ENCODE data around the gene MRPS30.

MRPS30 gene

DNA sequence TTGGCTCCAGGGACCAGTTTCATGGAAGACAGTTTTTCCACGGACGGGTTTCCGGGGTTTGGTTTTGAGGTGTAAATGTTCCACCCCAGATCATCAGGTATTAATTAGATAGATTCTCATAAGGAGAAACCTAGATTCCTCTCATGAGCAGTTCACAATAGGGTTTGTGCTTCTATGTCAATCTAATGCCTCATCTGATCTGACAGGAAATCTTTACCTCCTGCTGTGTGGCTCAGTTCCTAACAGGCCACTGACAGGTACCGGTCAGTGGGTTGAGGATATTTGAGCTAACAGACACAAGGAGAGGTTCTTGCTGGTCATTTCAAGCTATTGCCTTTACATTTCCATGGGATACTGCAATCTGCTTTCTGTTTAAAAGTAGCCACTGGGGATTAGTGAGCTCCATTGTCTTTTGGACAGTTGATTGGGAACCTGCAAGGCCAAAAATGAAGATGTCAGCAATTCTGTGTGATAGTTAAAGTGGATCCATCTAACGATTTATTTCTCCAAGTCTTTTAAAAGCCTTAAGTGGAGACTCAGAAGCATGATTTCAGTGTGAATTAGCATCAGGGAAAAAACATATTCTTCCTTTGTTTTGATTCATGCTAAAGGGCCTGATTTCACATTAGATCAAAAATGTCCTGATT lies 38.6 kb downstream of the MRPS30 start:
- ChIA-PET POLR2A (no interaction called here), CTCF (no interaction called here)
- no peak for DNase-seq (ENCODE audit: extremely low spot score)
- no peak for TF ChIP-seq ELF4 (IDR thresholded peaks at IDR 0.05)
- no peak for TF ChIP-seq ARNT (IDR thresholded peaks at IDR 0.05)
- no peak for TF ChIP-seq LEF1 (IDR thresholded peaks at IDR 0.05; ENCODE audit: borderline replicate concordance)
- TF ChIP-seq HDGF (IDR thresholded peaks at IDR 0.05; ENCODE audit: borderline replicate concordance), result no peak
- no peak for TF ChIP-seq FOXM1 (IDR thresholded peaks at IDR 0.05; ENCODE audit: borderline replicate concordance)
- TF ChIP-seq NFRKB (IDR thresholded peaks at IDR 0.05), result no peak

DNA sequence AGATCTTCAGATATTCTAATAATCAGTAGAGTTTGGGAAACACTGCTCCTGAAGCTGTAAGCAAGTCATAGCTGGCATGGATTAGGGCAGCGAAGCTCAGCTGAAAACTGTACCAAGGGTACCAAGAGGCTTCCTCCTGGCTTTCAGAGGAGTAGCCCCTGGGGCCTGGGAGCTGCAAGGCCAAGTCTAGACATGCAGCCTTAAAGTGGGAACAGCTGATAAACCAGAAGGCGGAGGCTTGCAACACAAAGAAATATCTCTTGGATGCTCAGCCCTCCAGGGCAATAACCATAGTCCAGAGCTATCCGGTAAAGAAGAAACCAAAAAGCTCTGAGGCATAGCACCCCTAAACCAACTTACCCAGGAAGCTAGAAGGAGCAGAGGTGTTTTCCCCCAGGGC lies 51.5 kb downstream of the MRPS30 start:
- CTCF ChIA-PET, result no interaction called here
- DNase-seq (ENCODE audit: extremely low spot score), result no peak
- POLR2A ChIA-PET, result no interaction called here

DNA sequence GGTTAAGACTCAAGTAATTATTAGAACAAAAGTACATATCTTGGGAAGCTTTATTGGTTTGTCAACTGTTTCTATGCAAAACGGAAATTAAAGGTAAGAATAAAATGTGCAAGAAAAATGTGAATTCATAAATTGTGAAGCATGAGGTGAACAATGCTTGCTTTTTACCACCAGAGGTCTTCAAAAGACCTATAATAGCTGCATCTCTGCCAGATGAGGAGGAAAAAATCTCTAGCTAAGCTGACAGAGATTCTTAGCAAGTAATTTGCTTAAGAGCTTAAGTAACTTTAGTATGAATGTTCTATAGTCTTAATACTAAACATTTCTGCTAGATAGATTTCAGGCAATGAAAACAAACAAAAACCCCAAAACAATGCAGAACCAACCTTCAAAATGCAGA lies 54.1 kb downstream of the MRPS30 start:
- CTCF ChIA-PET, result no interaction called here

More for the DNA sequence above, 51.5 kb downstream of the MRPS30 start:
- TF ChIP-seq L3MBTL2 (conservative IDR thresholded peaks at IDR 0.05), result no peak
- no peak for TF ChIP-seq FOXK2 (IDR thresholded peaks at IDR 0.05)
- no peak for TF ChIP-seq SP1 (IDR thresholded peaks at IDR 0.05)
- TF ChIP-seq BHLHE40 (IDR thresholded peaks at IDR 0.05; ENCODE audit: borderline replicate concordance), result no peak
- no peak for TF ChIP-seq FOXM1 (IDR thresholded peaks at IDR 0.05; ENCODE audit: borderline replicate concordance)
- no peak for TF ChIP-seq FOXA1 (IDR thresholded peaks at IDR 0.05)
- no peak for TF ChIP-seq CTBP1 (IDR thresholded peaks at IDR 0.05; ENCODE audit: borderline replicate concordance)
- no peak for TF ChIP-seq TARDBP (IDR thresholded peaks at IDR 0.05)
- TF ChIP-seq ZNF384 (IDR thresholded peaks at IDR 0.05), result no peak
- no peak for TF ChIP-seq NFRKB (IDR thresholded peaks at IDR 0.05)
- TF ChIP-seq ARNT (IDR thresholded peaks at IDR 0.05), result no peak
- no peak for TF ChIP-seq SUZ12 (IDR thresholded peaks at IDR 0.05)
- no peak for TF ChIP-seq HDGF (IDR thresholded peaks at IDR 0.05; ENCODE audit: borderline replicate concordance)
- TF ChIP-seq ELF4 (IDR thresholded peaks at IDR 0.05), result no peak
- TF ChIP-seq, protein P1, sequence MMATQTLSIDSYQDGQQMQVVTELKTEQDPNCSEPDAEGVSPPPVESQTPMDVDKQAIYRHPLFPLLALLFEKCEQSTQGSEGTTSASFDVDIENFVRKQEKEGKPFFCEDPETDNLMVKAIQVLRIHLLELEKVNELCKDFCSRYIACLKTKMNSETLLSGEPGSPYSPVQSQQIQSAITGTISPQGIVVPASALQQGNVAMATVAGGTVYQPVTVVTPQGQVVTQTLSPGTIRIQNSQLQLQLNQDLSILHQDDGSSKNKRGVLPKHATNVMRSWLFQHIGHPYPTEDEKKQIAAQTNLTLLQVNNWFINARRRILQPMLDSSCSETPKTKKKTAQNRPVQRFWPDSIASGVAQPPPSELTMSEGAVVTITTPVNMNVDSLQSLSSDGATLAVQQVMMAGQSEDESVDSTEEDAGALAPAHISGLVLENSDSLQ (IDR thresholded peaks at IDR 0.05), result no peak
- TF ChIP-seq LEF1 (IDR thresholded peaks at IDR 0.05; ENCODE audit: borderline replicate concordance), result no peak

More for the DNA sequence above, 54.1 kb downstream of the MRPS30 start:
- POLR2A ChIA-PET, result no interaction called here
- DNase-seq (ENCODE audit: extremely low spot score), result no peak
- TF ChIP-seq SUZ12 (IDR thresholded peaks at IDR 0.05) (no peak), FOXA1 (IDR thresholded peaks at IDR 0.05) (no peak), FOXM1 (IDR thresholded peaks at IDR 0.05; ENCODE audit: borderline replicate concordance) (no peak), ARNT (IDR thresholded peaks at IDR 0.05) (no peak)

Data from HEK293T (cell line).